GM12878 (cell line): ENCODE measurements around the gene CDC7. TPM values are rescaled to one million over a fixed set of nuclear protein-coding genes. Genes with fewer than 3 reads are reported as not detected.

ENCODE experiments used
- ATAC-seq: fragments of 200-7000 bp; cut with Tn5 transposase; 3 replicates; pipeline ENCODE4 v1.9.1; 2020; ENCODE audit warnings: mild to moderate bottlenecking, moderate library complexity
- BruUV-seq: library from RNA; stranded (reverse); fragments of 400-500 nt; replicated peaks from 2 replicates; lab custom pipeline; 2021; lab: Mats Ljungman, UMichigan
- CTCF ChIA-PET: fragments of 300-600 bp; sonication (Branson Sonifier 250); formaldehyde crosslinking; extraction: SDS; loops from one replicate; lab custom pipeline; 2021; ENCODE audit warnings: inconsistent platforms; lab: Yijun Ruan, JAX
- POLR2A ChIA-PET: fragments of 350-600 bp; formaldehyde crosslinking; extraction: SDS; loops from one replicate; lab custom pipeline; 2021; ENCODE audit warnings: inconsistent platforms; lab: Charles Lee
- RAD21 ChIA-PET: fragments of 300-600 bp; sonication (Branson Sonifier 250); formaldehyde crosslinking; loops from one replicate; lab custom pipeline; 2023; ENCODE audit warnings: antibody characterized with exemption; ENCODE audit not compliant: unreplicated experiment; lab: Charles Lee
- SMC1A ChIA-PET: fragments of 300-600 bp; sonication (Branson Sonifier 250); formaldehyde crosslinking; loops from one replicate; lab custom pipeline; 2023; ENCODE audit not compliant: unreplicated experiment, uncharacterized antibody; lab: Charles Lee
- DNase-seq: peaks from one replicate; pipeline ENCODE4 v3.0.0-alpha.2; 2011; ENCODE audit warnings: low read depth, low spot score
- FAIRE-seq: peaks from 3 replicates; lab custom pipeline; 2011; peaks lifted over from hg19 to GRCh38; lab: Jason Lieb, UNC
- H2AFZ ChIP-seq: 2 replicates; pipeline ENCODE4 v1.6.0; 2011; ENCODE audit warnings: low read depth, low read length, control low read depth; ENCODE audit not compliant: control insufficient read depth
- H3K27ac ChIP-seq: 2 replicates; pipeline ENCODE4 v1.5.1; 2011; ENCODE audit warnings: control low read depth; ENCODE audit not compliant: control insufficient read depth, insufficient read depth
- H3K27me3 ChIP-seq, 2 experiments: replicated peaks in 1 of 2; 2 replicates each; pipeline versions ENCODE4 v1.6.0 to v1.6.1; 2011; ENCODE audit warnings: low read length in 1 of 2; ENCODE audit not compliant: control insufficient read depth in 2 of 2, insufficient read depth in 2 of 2
- H3K36me3 ChIP-seq, 2 experiments: 2 replicates each; pipeline ENCODE4 v1.5.1; 2011; ENCODE audit warnings: low read length in 1 of 2; ENCODE audit not compliant: control insufficient read depth in 2 of 2, insufficient read depth in 2 of 2
- H3K4me1 ChIP-seq: 2 replicates; pipeline ENCODE4 v1.6.1; 2011; ENCODE audit warnings: mild to moderate bottlenecking, low read length, moderate library complexity, mixed read lengths; ENCODE audit not compliant: control insufficient read depth, insufficient read depth
- H3K4me2 ChIP-seq: 2 replicates; pipeline ENCODE4 v1.6.0; 2011; ENCODE audit warnings: control low read depth; ENCODE audit not compliant: control insufficient read depth, insufficient read depth
- H3K4me3 ChIP-seq: fragments of 200-600 bp; sonication (generic); 2 replicates; pipeline ENCODE4 v1.5.1; 2016
- H3K79me2 ChIP-seq: 2 replicates; pipeline ENCODE4 v1.6.0; 2011; ENCODE audit warnings: low read length; ENCODE audit not compliant: control insufficient read depth, insufficient read depth
- H3K9ac ChIP-seq: 2 replicates; pipeline ENCODE4 v1.8.0; 2011; ENCODE audit warnings: low read length, control low read depth, mixed read lengths; ENCODE audit not compliant: control insufficient read depth, insufficient read depth
- H3K9me3 ChIP-seq: replicated peaks from 3 replicates; pipeline ENCODE4 v1.5.1; 2011; ENCODE audit warnings: mild to moderate bottlenecking, low read length; ENCODE audit not compliant: control insufficient read depth, insufficient read depth
- H4K20me1 ChIP-seq: 2 replicates; pipeline ENCODE4 v1.6.0; 2011; ENCODE audit not compliant: control insufficient read depth, insufficient read depth
- CEBPZ ChIP-seq: fragments of 150-350 bp; IDR thresholded peaks from 2 replicates; pipeline ENCODE4 v1.6.1; 2016; ENCODE audit warnings: low read depth, low read length
- CUX1 ChIP-seq: IDR thresholded peaks from 2 replicates; pipeline ENCODE4 v1.6.1; 2012; ENCODE audit warnings: improper control_type of control experiment, low read depth, low read length; ENCODE audit not compliant: insufficient replicate concordance
- NKRF ChIP-seq: fragments of 450-650 bp; conservative IDR thresholded peaks from 2 replicates; pipeline ENCODE4 v1.6.1; 2017; ENCODE audit warnings: mild to moderate bottlenecking, moderate library complexity
- TCF3 ChIP-seq: IDR thresholded peaks from 2 replicates; pipeline ENCODE4 v1.6.1; 2012; ENCODE audit warnings: low read depth, mild to moderate bottlenecking, low read length, borderline replicate concordance; ENCODE audit not compliant: insufficient read depth
- ZBTB4 ChIP-seq: fragments of 450-650 bp; formaldehyde crosslinking; IDR thresholded peaks from 2 replicates; pipeline ENCODE4 v1.4.0; 2022; ENCODE audit warnings: mild to moderate bottlenecking, moderate library complexity
- WGBS: methylation state at CpG from one replicate; pipeline ENCODE4 v1.1.6; 2016; ENCODE audit warnings: low lambda C conversion rate; ENCODE audit not compliant: insufficient replicate concordance, insufficient coverage; ENCODE audit errors: missing lambda C conversion rate; 5-methylcytosine and 5-hydroxymethylcytosine counted together
- in situ Hi-C: fragments of 300-500 bp; cut with MboI; formaldehyde crosslinking; loops from 9 replicates; pipeline ENCODE4 v1.14.3; 2018; ENCODE audit warnings: mixed read lengths
- intact Hi-C: fragments of 100-400 bp; cut with micrococcal nuclease; formaldehyde crosslinking; loops from one replicate; pipeline ENCODE4 v1.14.2; 2022; ENCODE audit not compliant: unreplicated experiment
- polyA plus RNA-seq, 11 experiments: library from polyadenylated mRNA; depleted of rRNA in 4 of 11; unstranded in 6 of 11; stranded (reverse) in 5 of 11; fragments of >200 nt; fragmentation: Nextera tagmentation in 4 of 11; fragmentation: Illumina TruSeq in 1 of 11; extraction: Ambion mirVana in 4 of 11; extraction: Trizol in 1 of 11; gene quantifications; 1 replicate in 1 of 11; 2 replicates in 10 of 11; pipeline versions ENCODE4 v1.2.1 to v1.2.3, GENCODE V29; 2011 to 2016; ENCODE audit warnings: inconsistent platforms in 2 of 11, missing spikeins in 2 of 11, low read depth in 1 of 11
- total RNA-seq, 4 experiments: library from RNA; depleted of rRNA in 3 of 4; stranded (reverse); fragments of >200 nt in 3 of 4; fragmentation: Illumina TruSeq in 1 of 4; extraction: Trizol in 1 of 4; gene quantifications; 2 replicates each; pipeline versions ENCODE4 v1.2.1 to v1.2.3, GENCODE V29; 2013 to 2021

The CDC7 gene
- total and polyA plus RNA-seq, 10 of the 15 experiments (the other 5 are each of a cell fraction or from before 2014, with no cell fraction given): 14.9 to 37.8 (median 26.0) TPM

GRCh38 chr1:91520942-91521507 is 20.4 kb downstream of the CDC7 start:
- ChIA-PET POLR2A (no interaction called here), RAD21 (no interaction called here), CTCF (interaction anchor here (4.1 kb wide), 1 partner anchor 8 kb away, joined by 29 read pairs; no protein-coding TSS in a partner anchor), SMC1A (interaction anchor here (2.7 kb wide), 1 partner anchor 8 kb away, joined by 10 read pairs; no protein-coding TSS in a partner anchor)
- H3K9me3 ChIP-seq: no peaks in the 10 kb centered on the region
- intact Hi-C loops: no loop called here
- no peak overlapping the region for H3K4me2 ChIP-seq
- H3K9ac ChIP-seq: no peak overlapping the region
- H3K4me1 ChIP-seq: peaks cover 5% of the 10 kb centered on the region; the same call in 1 of the 2 replicates
- FAIRE-seq: no peak
- no peaks in the 10 kb centered on the region for H3K79me2 ChIP-seq
- H4K20me1 ChIP-seq: no peaks in the 10 kb centered on the region
- ATAC-seq: no peak
- in situ Hi-C loops: loop anchor here (25.0 kb wide), 2 partner anchors 366 to 1091 kb away; partner anchors contain the start of gene TGFBR3
- no TSS peak for BruUV-seq
- H2AFZ ChIP-seq: no peak overlapping the region
- peaks cover 0 to 5% of the 10 kb centered on the region in 2 experiments; a peak in 2 of 4 replicates for H3K36me3 ChIP-seq
- no peak overlapping the region for H3K4me3 ChIP-seq
- 50% methylated on average over 2 of the region's 2 CpGs for WGBS
- no peak for DNase-seq
- H3K27ac ChIP-seq: no peak overlapping the region
- H3K27me3 ChIP-seq: no peaks in the 10 kb centered on the region
- no peak for TF ChIP-seq NKRF
- no peak for TF ChIP-seq ZBTB4
- TF ChIP-seq CEBPZ: no peak
- no peak for TF ChIP-seq TCF3
- TF ChIP-seq CUX1: no peak
